DOHH2 (cell line): ENCODE measurements around the gene MRPL22.

Experiments used
- CTCF ChIP-seq: fragments of 200-600 bp; sonication (generic); IDR thresholded peaks from one replicate; pipeline ENCODE4 v1.5.1; 2014; ENCODE audit warnings: antibody characterized with exemption, mild to moderate bottlenecking, low read depth, low read length; ENCODE audit not compliant: poor library complexity, severe bottlenecking
- EZH2phosphoT487 ChIP-seq: fragments of 200-600 bp; sonication (generic); IDR thresholded peaks from 2 replicates; pipeline ENCODE4 v1.6.1; 2017; ENCODE audit warnings: borderline replicate concordance, mild to moderate bottlenecking, antibody characterized with exemption, low read length, moderate library complexity, mixed read lengths

GRCh38 chr5:155015239-155015638 lies 74.4 kb downstream of the MRPL22 start:
- TF ChIP-seq EZH2phosphoT487 (no peak), CTCF (no peak)
